ENCODE results near the gene YY2.

DNA sequence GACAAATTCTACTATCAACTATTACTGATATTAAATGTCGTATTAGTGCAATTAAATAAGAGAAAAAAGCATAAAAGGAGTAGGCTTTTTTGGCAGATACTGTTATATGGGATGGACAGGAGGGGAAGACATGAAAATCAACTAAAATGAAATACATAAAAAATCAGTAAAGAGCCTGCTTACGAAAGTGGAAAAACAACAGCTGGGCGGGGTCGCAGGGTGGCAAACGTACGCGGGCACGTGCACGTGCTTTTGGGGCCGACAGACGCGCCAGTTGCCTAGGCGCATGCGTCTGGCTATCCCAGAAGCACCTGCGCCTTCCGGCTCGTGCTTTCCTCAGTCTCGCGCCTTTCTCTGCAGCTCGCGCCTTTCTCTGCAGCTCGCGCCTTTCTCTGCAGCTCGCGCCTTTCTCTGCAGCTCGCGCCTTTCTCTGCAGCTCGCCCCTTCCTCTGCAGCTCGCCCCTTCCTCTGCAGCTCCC lies at the start of gene YY2:
- no peak for TF ChIP-seq EZH2 (IDR thresholded peaks at IDR 0.05)
- no peak for TF ChIP-seq POLR2AphosphoS5 (IDR thresholded peaks at IDR 0.05; ENCODE audit: borderline replicate concordance, low read depth, low read length)
- TF ChIP-seq FOXP2 (optimal IDR thresholded peaks at IDR 0.05; ENCODE audit: control extremely low read depth, extremely low read length, insufficient read depth), result no peak

All from SK-N-MC (cell line).